Stimulated activated CD4-positive, alpha-beta T cell treated with anti-CD3 and anti-CD28 coated beads, Interleukin-2, amount 100 ng/mL, for 24 hours (primary cell): ENCODE results near the gene DLEC1.
"Not testable (repeated sequence)": the region's sequence is repeated elsewhere in the genome, so short reads cannot be mapped to it uniquely, and the experiment has no call there.

Source experiments
- DNase-seq, 2 donors: peaks; one replicate each; pipeline ENCODE4 v3.0.0-alpha.2; 2020

The DLEC1 gene

GRCh38 chr3:38139652-38140051 is 100.6 kb downstream of the DLEC1 start:
- peak in 1 of 2 donors; percentile 16 for DNase-seq

GRCh38 chr3:38140326-38141172 is 101.5 kb downstream of the DLEC1 start:
- peak in 1 of 2 donors; percentile 18 for DNase-seq

- DNase-seq = peak in 1 of 2 donors; percentile 14
These were observed 102.4 kb downstream of the DLEC1 start for GRCh38 chr3:38141173-38141951.

- DNase-seq = peak in 1 of 2 donors; percentile 14
These were observed 102.9 kb downstream of the DLEC1 start for GRCh38 chr3:38141952-38142273.

- DNase-seq = peak in 1 of 2 donors; percentile 14
These were observed 104.0 kb downstream of the DLEC1 start for GRCh38 chr3:38142959-38143358.

GRCh38 chr3:38143511-38143910 is 104.5 kb downstream of the DLEC1 start:
- DNase-seq = peak in 1 of 2 donors; percentile 3

GRCh38 chr3:38146504-38146903 is 107.5 kb downstream of the DLEC1 start:
- DNase-seq = no peak

- no peak for DNase-seq
These were observed 108.4 kb downstream of the DLEC1 start for GRCh38 chr3:38147421-38147820.

- DNase-seq = no peak
These were observed 109.4 kb downstream of the DLEC1 start for GRCh38 chr3:38148311-38148882.

GRCh38 chr3:38149708-38150107 is 110.7 kb downstream of the DLEC1 start:
- peak in 1 of 2 donors; percentile 9 for DNase-seq

- DNase-seq = peak in 1 of 2 donors; percentile 7
These were observed 111.9 kb downstream of the DLEC1 start for GRCh38 chr3:38150780-38151528.

GRCh38 chr3:38151667-38152265 is 112.8 kb downstream of the DLEC1 start:
- DNase-seq = peak in 1 of 2 donors; percentile 16

- peak in 1 of 2 donors; percentile 13 for DNase-seq
These were observed 113.6 kb downstream of the DLEC1 start for GRCh38 chr3:38152609-38153008.

GRCh38 chr3:38153221-38153620 is 114.2 kb downstream of the DLEC1 start:
- peak in 1 of 2 donors; percentile 7 for DNase-seq

GRCh38 chr3:38154033-38154494 is 115.1 kb downstream of the DLEC1 start:
- peak in 1 of 2 donors; percentile 11 for DNase-seq

- peak in 1 of 2 donors; percentile 12 for DNase-seq
These were observed 115.7 kb downstream of the DLEC1 start for GRCh38 chr3:38154625-38155255.

- DNase-seq = no peak
These were observed 116.8 kb downstream of the DLEC1 start for GRCh38 chr3:38155825-38156224.

- DNase-seq = peak in 1 of 2 donors; percentile 12
These were observed 118.1 kb downstream of the DLEC1 start for GRCh38 chr3:38157117-38157516.

- peak in 1 of 2 donors; percentile 8 for DNase-seq
These were observed 118.6 kb downstream of the DLEC1 start for GRCh38 chr3:38157595-38157994.

- DNase-seq = no peak
These were observed 119.5 kb downstream of the DLEC1 start for GRCh38 chr3:38158472-38158871.

- DNase-seq = not testable (repeated sequence)
These were observed 121.7 kb downstream of the DLEC1 start for GRCh38 chr3:38160704-38161103.
